Brain microvascular endothelial cell (primary cell): ENCODE measurements around the gene EDEM1.

Source experiments
- DNase-seq: peaks from one replicate; pipeline ENCODE4 v3.0.0-alpha.2; 2020
- H3K27ac ChIP-seq: fragments of 250-450 bp; sonication (Bioruptor Pico); 2 replicates; pipeline ENCODE4 v1.5.1; 2020; ENCODE audit warnings: mild to moderate bottlenecking, moderate library complexity
- H3K27me3 ChIP-seq: fragments of 250-450 bp; sonication (Bioruptor Pico); replicated peaks from 2 replicates; pipeline ENCODE4 v1.5.1; 2020; ENCODE audit warnings: mild to moderate bottlenecking
- H3K36me3 ChIP-seq: fragments of 250-450 bp; sonication (Bioruptor Pico); replicated peaks from 2 replicates; pipeline ENCODE4 v1.5.1; 2020; ENCODE audit warnings: mild to moderate bottlenecking
- H3K4me3 ChIP-seq: 2 replicates; pipeline ENCODE4 v1.5.1; 2011; ENCODE audit warnings: low read depth, mild to moderate bottlenecking, control low read depth, low read length, moderate library complexity
- CTCF ChIP-seq: IDR thresholded peaks from 2 replicates; pipeline ENCODE4 v1.5.1; 2011; ENCODE audit warnings: low read depth, mild to moderate bottlenecking, moderate library complexity, low read length, control low read depth, inconsistent platforms; ENCODE audit errors: missing control alignments
- in situ Hi-C: cut with HindIII; loops from 2 replicates; pipeline ENCODE4 v1.10.0; 2017; ENCODE audit warnings: low sequenced_read_pairs, low pct_ligation_motif_present

The EDEM1 gene

GRCh38 chr3:5187156-5187919 lies at the start of gene EDEM1:
Gene EDEM1, plus strand, starts transcription at chr3:5187707. Its CDS starts 99 bp downstream, at chr3:5187806.
- H3K4me3 ChIP-seq: peak within 1 kb of the TSS; percentile 86
- peak; percentile 93 for DNase-seq
- in situ Hi-C loops: no loop called here
- H3K36me3 ChIP-seq: no peaks in the 10 kb centered on the region
- TF ChIP-seq CTCF: no peak
- no peaks in the 10 kb centered on the region for H3K27me3 ChIP-seq
- peak within 1 kb of the TSS; percentile 73 for H3K27ac ChIP-seq

GRCh38 chr3:5138214-5138981 lies 49.1 kb upstream of the EDEM1 start:
- no peak for DNase-seq
- Histone ChIP-seq H3K4me3 (no peak overlapping the region), H3K27me3 (no peaks in the 10 kb centered on the region), H3K36me3 (no peaks in the 10 kb centered on the region), H3K27ac (no peak overlapping the region)
- in situ Hi-C loops: no loop called here
- TF ChIP-seq CTCF: no peak

DNA sequence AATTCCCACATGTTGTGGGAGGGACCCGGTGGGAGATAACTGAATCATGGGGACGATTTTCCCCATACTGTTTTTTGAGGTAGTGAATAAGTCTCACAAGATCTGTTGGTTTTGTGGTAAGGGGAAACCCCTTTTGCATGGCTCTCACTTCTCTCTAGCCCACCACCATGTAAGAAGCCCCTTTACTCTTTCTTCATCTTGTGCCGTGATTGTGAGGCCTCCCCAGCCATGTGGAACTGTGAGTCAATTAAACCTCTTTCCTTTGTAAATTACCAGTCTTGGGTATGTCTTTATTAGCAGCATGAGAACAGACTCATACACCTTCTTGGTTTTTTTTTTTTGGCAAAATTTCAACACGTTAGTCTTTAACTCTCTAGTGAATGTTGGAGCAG lies 47.3 kb upstream of the EDEM1 start:
- Histone ChIP-seq H3K36me3 (no peaks in the 10 kb centered on the region), H3K4me3 (no peak overlapping the region), H3K27ac (no peak overlapping the region), H3K27me3 (no peaks in the 10 kb centered on the region)
- no peak for DNase-seq
- in situ Hi-C loops: no loop called here
- TF ChIP-seq CTCF: no peak

DNA sequence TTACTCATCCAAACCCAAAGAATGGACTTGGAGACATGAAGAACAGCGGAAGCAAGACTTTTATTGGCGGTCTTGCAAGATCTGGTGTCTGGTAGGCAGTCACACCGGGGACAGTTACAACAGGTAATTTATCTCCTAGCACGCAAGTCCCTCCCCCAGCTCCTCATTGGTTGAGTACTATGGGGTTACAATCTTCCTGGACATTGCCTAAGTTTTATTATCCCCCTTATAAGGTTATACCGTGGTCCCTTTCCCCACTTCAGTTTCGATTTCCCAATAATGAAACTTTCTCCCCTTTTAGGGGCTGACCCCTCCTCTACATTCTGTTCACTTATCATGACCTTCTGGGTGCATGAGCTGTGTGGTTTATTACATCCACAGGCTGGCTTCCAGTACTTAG lies 46.7 kb upstream of the EDEM1 start:
- TF ChIP-seq CTCF: no peak
- no peak for DNase-seq
- Histone ChIP-seq H3K4me3 (no peak overlapping the region), H3K27ac (no peak overlapping the region), H3K36me3 (no peaks in the 10 kb centered on the region), H3K27me3 (no peaks in the 10 kb centered on the region)
- in situ Hi-C loops: no loop called here

DNA sequence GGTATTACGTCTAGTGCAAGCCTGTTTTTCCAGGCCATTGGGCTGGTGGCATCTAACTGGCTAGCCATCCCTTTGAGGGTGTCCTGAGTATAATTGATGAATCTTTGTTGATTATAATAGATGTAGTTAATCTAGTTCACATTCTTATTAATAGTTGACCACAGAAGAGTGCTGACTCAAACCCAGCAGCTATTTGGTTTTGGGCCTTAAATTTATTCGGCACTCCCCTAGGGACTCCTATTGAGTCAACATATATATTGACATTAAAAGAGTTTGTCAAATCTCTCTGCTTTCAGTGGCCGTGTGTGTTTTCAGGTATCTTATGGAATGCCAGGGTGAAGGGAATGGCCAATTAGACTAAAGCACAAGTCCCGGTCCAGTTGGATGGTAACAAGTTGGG lies 45.7 kb upstream of the EDEM1 start:
- in situ Hi-C loops: no loop called here
- TF ChIP-seq CTCF: no peak
- Histone ChIP-seq H3K36me3 (no peaks in the 10 kb centered on the region), H3K4me3 (no peak overlapping the region), H3K27ac (no peak overlapping the region), H3K27me3 (no peaks in the 10 kb centered on the region)
- no peak for DNase-seq
